HG03520 (cell line): Measurements from ENCODE around the gene FOXD4L3.
A peak's percentile ranks its signal among the peaks of the same experiment; 100 is the strongest.
"Not testable (repeated sequence)": the region's sequence is repeated elsewhere in the genome, so short reads cannot be mapped to it uniquely, and the experiment has no call there.

ENCODE experiments used
- ATAC-seq: cut with Tn5 transposase; IDR thresholded peaks from one replicate; pipeline ENCODE4 v1.9.1; 2021; ENCODE audit warnings: mild to moderate bottlenecking, moderate library complexity; ENCODE audit not compliant: unreplicated experiment

Gene FOXD4L3

DNA sequence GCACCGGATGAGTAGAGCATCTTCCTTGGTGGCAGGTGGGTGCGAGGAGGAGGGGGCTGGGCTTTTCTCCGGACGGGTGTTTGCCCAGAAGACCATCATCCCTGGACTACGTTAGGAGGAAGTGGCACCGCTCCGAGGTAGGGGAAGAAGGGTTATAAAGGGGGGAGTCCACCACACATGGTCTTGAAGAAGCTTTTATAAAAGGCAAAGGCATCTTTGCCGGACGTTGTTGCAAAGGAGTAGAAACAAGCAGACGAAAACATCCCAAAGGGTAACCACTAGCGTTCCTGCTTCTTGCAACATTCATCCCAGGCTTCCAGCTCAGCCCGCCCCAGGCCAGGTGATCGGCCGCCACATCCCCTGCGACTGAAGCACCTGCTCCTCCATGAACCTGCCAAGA, at the start of gene FOXD4L3:
TSS of gene FOXD4L3 (plus strand) at position 301 of the 400 bp plus-strand sequence. CDS start at position 386, 85 bp downstream.
- not testable (repeated sequence) for ATAC-seq

GRCh38 chr9:68281041-68281440, 21.6 kb upstream of the FOXD4L3 start:
- ATAC-seq: not testable (repeated sequence)

DNA sequence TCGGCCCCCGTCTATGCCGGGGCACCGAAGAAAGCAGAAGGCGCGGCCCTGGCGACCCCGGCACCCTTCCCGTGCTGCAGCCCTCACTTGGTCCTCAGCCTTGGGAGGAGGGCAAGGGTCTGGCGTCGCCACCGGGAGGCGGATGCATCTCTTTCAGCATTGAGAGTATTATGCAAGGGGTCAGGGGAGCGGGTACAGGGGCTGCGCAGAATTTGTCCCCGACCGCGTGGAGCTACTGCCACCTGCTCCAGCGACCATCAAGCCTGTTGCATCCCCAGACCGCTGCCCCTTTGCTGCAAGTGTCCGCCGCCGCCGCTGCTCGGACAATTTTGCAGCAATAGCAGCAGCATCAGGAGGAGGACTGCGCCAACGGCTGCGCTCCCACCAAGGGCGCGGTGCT, 1.1 kb downstream of the FOXD4L3 start:
- ATAC-seq: not testable (repeated sequence)

DNA sequence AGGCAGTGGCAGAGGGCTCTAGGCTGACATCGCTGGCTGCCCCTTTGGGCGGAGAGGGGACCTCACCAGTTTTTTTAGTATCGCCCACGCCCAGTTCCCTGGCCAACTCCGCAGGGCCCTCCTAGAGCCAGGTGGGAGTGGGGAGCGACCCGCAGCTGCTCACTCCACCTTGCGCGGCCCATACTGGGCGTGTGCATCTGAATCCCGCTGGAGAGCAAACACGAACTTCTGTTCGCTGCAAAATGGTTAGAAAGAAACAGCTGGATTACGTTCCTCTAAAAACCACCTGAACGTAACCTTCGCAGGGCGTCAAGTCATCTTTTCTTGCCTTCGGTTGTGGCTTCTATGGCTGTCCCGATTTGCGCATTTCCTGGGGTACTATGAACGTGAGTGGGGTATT, 1.5 kb downstream of the FOXD4L3 start:
- not testable (repeated sequence) for ATAC-seq

DNA sequence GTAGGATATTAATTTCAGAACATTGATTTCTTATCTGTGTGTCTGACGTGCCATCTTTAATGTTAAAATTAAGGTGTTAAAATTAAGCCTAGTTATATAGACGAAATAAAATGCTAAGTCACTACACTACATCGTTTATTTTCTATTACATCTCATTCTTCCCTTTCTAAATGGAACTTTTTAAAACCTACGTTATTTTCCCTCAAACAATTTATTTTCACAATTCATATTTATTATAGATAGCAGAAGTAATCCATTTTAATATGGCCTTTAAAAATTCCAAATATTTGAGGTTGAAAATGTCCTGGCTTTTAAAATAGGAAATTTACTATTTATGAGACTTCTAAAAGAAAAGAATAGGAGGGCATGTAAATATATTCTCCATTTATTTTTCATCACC, 2.1 kb downstream of the FOXD4L3 start:
- not testable (repeated sequence) for ATAC-seq

- not testable (repeated sequence) for ATAC-seq
Observed at GRCh38 chr9:68305680-68306285, 3.1 kb downstream of the FOXD4L3 start.

DNA sequence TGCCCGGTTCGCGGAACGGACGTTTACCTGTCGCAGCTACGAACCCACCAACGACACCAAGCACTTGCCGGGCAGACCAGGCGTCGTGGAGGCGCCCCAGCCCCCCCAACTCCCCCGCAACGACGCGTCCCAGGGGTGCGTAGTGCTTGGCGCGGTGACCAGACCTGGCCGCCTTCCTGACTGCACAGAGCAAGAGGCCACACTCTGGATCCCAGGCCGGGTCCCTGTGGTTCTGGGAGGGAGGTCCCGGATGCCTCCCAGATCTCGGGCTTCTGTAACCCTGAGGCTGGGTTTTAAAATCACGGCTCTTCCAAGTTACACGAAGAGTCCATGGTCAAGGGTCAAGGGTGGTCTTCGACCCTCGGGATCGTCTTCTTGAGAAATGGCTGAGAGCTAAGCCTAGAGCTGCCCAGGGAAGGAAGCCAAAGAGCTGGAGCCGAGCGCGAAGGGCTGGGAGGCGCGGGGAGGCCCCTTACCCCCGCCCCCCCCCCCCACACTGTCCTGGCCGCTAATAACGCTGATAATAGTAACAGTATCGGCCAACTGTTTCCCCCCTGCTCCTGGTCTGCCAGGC, 3.8 kb downstream of the FOXD4L3 start:
- ATAC-seq: not testable (repeated sequence)

DNA sequence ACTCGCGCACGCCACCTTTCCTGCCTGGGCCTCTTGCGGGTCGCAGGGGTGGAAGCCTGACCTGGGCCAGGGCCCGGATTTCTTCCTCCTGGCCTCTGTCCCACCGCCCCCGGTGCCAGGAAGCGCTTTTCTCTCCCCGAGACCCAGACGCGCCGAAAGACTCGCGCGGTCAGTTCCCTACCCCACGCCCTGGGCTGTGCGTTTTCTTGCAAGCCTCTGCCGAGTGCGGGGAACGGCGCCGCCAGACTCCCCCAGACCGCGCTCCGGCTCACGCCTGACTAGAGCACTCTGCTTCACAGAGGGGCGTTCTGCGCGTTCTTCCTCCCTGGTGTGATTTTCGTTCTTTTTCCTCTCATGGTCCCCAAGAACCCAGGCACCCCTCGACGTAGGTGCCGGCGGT, 4.5 kb downstream of the FOXD4L3 start:
- not testable (repeated sequence) for ATAC-seq

GRCh38 chr9:68307654-68308053, 5.0 kb downstream of the FOXD4L3 start:
- ATAC-seq: not testable (repeated sequence)

DNA sequence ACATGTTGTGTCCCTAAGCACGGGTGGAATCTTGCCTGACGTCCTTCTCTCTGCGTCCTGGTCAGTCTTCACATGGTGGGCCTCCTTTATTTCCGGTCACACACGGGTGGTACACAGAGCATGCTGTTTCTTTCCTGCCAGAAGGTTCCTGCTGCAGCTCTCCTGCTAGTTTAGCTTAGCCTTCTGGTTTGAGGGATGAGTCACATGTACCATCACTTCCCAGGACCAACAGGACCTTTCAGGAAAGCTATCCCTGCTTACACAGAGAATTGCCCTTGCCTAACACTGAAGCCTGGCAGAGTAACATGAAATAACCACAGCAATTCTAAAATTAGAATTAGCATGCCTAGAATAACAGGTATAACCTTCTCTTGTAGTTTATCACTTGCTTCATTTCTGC, 8.5 kb downstream of the FOXD4L3 start:
- not testable (repeated sequence) for ATAC-seq

GRCh38 chr9:68318209-68318608, 15.5 kb downstream of the FOXD4L3 start:
- not testable (repeated sequence) for ATAC-seq

- ATAC-seq: not testable (repeated sequence)
Observed at GRCh38 chr9:68323749-68324148, 21.1 kb downstream of the FOXD4L3 start.

- not testable (repeated sequence) for ATAC-seq
Observed at GRCh38 chr9:68324518-68324917, 21.9 kb downstream of the FOXD4L3 start.

GRCh38 chr9:68329106-68329505, 26.4 kb downstream of the FOXD4L3 start:
- ATAC-seq: not testable (repeated sequence)

GRCh38 chr9:68330531-68331173, 28.0 kb downstream of the FOXD4L3 start:
- not testable (repeated sequence) for ATAC-seq

DNA sequence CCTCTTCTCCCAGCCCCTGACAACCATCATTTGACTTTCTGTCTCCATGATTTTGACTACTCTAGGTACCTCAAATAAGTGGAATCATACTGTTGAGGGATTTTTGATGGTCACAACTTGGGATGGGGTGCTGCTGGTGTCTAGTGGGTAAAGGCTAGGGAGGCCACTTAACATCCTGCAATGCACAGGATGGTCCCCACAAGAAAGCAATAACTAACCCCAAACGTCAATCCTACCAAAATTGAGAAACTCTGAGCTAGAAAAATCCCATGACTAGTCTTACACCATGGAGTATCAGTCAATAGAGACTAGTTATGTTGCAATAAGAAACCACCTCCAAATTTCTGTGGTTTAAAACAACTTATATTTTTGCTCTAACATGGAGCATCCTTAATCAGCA, 29.5 kb downstream of the FOXD4L3 start:
- not testable (repeated sequence) for ATAC-seq

DNA sequence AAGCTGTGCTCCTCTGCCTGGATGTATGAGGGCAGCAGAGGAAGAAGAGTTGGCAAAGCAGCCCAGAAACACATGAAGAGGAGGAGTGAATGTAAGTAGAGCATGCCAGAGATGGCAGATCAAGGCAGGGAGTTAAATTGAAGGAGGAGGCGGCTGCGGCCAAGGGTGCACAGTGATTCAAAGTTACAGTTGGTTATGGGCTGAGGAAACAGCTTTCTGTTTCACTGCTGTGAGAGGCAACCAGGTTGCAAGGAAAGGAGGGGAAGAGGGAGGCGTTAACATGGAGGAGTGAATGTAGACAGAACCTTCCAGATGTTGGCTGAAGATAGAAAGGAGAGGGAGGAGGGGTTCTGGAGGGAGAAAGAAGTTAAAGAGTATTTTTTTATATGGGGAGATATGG, 33.3 kb downstream of the FOXD4L3 start:
- not testable (repeated sequence) for ATAC-seq

DNA sequence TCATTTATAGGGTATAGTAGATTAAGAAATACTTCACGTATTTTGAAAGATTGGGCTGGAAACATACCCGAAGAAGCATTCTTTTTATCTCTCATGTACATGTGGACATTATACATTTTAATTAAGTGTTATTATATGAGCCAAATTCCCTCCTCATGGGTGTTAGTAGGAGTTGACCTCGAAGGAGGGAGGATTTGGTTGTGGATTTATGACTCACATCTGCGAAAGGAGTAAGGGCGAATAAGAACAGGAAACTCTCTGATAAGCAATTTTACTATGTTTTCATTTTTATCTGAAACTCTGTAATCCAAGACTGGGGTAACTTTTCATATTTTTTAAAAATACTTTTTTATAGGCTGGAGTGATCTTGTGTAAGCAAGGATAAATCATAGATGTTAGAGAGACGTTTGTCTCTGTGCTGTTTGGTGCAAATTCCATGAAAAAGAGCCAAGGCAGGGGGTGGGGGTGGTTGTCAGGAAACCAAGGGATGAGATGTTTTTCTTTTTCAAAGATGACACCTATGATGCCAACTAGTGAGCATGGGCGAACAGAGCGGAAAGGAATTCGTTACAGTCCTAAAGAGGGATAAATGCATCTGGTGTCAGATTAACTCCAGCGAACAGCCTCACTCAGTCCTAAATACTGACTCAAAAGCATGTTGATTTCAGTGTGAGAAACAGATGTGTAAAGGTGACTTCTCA, 34.1 kb downstream of the FOXD4L3 start:
- ATAC-seq: not testable (repeated sequence)

DNA sequence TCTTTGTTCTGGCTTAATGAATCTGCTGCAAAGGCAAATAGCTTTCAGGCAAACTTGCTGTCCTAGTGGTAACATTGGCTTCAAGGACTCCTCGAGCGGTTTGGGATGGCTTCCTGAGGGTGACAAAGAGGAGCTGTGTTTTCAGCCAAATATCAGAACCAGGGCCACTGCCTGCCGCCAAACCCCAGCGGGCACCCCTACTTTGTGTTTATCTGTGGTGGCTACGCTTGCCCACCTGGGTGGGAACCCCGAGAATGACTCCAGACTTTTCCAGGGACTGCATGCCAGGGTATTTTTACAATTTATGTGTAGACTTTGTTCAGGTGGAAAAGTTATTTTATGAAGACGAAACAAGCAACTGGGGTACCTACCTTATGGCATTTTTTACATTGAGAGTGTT, 35.3 kb downstream of the FOXD4L3 start:
- not testable (repeated sequence) for ATAC-seq

DNA sequence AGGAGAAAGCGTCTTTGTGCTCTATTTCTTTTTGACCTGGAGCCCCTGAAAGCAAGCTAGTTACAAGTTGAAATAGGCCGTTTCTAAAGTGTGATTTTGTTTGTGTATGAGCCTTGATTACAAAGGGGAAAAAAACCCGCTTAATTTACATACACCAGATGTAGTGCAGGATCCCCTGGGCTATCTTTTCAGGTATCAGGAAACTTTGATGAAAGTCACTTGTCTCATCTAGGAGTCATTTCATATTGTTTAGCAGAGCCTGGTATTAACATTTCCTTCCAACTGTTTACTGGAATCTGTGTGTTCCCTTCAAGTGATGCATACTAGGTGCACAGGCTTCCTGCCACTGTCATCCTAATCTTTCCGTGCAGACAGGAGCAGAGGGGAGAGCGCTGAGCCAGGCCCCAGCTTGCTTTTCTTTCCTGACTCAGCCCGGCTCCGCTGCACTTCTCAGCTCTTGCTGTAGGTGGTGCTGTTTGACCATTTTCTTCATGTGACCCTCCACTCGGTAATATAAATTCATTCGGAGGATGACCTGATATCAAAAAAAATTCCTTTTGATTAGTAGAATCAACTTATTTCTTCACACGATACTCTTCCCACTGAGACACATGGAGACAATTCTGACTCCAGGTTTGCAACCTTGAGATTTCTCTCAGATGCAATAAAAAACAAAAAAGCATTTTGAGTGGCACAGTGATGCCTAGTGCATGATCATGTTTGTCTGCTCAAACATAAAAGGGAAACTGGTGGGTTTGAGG, 39.8 kb downstream of the FOXD4L3 start:
- peak; percentile 65 for ATAC-seq

GRCh38 chr9:68343242-68343641, 40.6 kb downstream of the FOXD4L3 start:
- ATAC-seq: not testable (repeated sequence)
